Liver (tissue), 3 donors: ENCODE measurements around the gene PPOX.

Experiments
- CTCF ChIP-seq: fragments of 150-350 bp; IDR thresholded peaks from 2 replicates; pipeline ENCODE4 v1.5.1; 2017; ENCODE audit warnings: improper control_type of control experiment, low read depth, low read length; ENCODE audit not compliant: missing input control
- EGR1 ChIP-seq, 2 donors: IDR thresholded peaks; 2 replicates each; pipeline ENCODE4 v1.6.1; 2016 to 2018; ENCODE audit warnings: antibody characterized with exemption in 2 of 2, low read depth in 2 of 2
- FOXA1 ChIP-seq: IDR thresholded peaks from 2 replicates; pipeline ENCODE4 v1.6.1; 2016; ENCODE audit warnings: antibody characterized with exemption
- HNF4A ChIP-seq, 2 donors: conservative IDR thresholded peaks; 2 replicates each; pipeline ENCODE4 v1.6.1; 2016; ENCODE audit warnings: antibody characterized with exemption in 2 of 2, mild to moderate bottlenecking in 2 of 2
- HNF4G ChIP-seq: IDR thresholded peaks from 2 replicates; pipeline ENCODE4 v1.6.1; 2016; ENCODE audit warnings: antibody characterized with exemption
- NR2F2 ChIP-seq: IDR thresholded peaks from 2 replicates; pipeline ENCODE4 v1.6.1; 2016; ENCODE audit warnings: antibody characterized with exemption
- REST ChIP-seq: IDR thresholded peaks from 2 replicates; pipeline ENCODE4 v1.6.1; 2016; ENCODE audit warnings: antibody characterized with exemption, mild to moderate bottlenecking
- RXRA ChIP-seq, 2 donors: IDR thresholded peaks; 2 replicates each; pipeline ENCODE4 v1.6.1; 2017 to 2018; ENCODE audit warnings: antibody characterized with exemption in 2 of 2, mild to moderate bottlenecking in 1 of 2
- SP1 ChIP-seq: IDR thresholded peaks from 2 replicates; pipeline ENCODE4 v1.6.1; 2018; ENCODE audit warnings: antibody characterized with exemption, mild to moderate bottlenecking
- TAF1 ChIP-seq: conservative IDR thresholded peaks from 2 replicates; pipeline ENCODE4 v1.6.1; 2016; ENCODE audit warnings: antibody characterized with exemption, mild to moderate bottlenecking
- TF ChIP-seq, protein P1 (sequence below): IDR thresholded peaks from 2 replicates; pipeline ENCODE4 v1.6.1; 2016; ENCODE audit warnings: antibody characterized with exemption
- TF ChIP-seq, protein P2 (sequence below): IDR thresholded peaks from 2 replicates; pipeline ENCODE4 v1.6.1; 2016; ENCODE audit warnings: antibody characterized with exemption
- donor health status: healthy.
- donor health status: healthy.

- TF ChIP-seq CTCF, result no peak
- TF ChIP-seq, protein P1, sequence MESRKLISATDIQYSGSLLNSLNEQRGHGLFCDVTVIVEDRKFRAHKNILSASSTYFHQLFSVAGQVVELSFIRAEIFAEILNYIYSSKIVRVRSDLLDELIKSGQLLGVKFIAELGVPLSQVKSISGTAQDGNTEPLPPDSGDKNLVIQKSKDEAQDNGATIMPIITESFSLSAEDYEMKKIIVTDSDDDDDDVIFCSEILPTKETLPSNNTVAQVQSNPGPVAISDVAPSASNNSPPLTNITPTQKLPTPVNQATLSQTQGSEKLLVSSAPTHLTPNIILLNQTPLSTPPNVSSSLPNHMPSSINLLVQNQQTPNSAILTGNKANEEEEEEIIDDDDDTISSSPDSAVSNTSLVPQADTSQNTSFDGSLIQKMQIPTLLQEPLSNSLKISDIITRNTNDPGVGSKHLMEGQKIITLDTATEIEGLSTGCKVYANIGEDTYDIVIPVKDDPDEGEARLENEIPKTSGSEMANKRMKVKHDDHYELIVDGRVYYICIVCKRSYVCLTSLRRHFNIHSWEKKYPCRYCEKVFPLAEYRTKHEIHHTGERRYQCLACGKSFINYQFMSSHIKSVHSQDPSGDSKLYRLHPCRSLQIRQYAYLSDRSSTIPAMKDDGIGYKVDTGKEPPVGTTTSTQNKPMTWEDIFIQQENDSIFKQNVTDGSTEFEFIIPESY, result no peak
- TF ChIP-seq RXRA (IDR thresholded peaks at IDR 0.05), result no peak
- no peak for TF ChIP-seq FOXA1
- no peak for TF ChIP-seq NR2F2
- TF ChIP-seq REST, result no peak
- no peak for TF ChIP-seq TAF1
- no peak for TF ChIP-seq EGR1 (IDR thresholded peaks at IDR 0.05; ENCODE audit: low read depth in 2 of 2)
- TF ChIP-seq HNF4G, result no peak
- TF ChIP-seq, protein P2, sequence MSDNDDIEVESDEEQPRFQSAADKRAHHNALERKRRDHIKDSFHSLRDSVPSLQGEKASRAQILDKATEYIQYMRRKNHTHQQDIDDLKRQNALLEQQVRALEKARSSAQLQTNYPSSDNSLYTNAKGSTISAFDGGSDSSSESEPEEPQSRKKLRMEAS, result no peak
- TF ChIP-seq SP1, result no peak
- no peak for TF ChIP-seq HNF4A (conservative IDR thresholded peaks at IDR 0.05)
Observed at GRCh38 chr1:161174911-161175310, 8.7 kb downstream of the PPOX start.
